Testis (tissue), 3 donors: Measurements from ENCODE around the gene DNAH5. TPM values are rescaled to one million over a fixed set of nuclear protein-coding genes. Genes with fewer than 3 reads are reported as not detected.
A peak's percentile ranks its signal among the peaks of the same experiment; 100 is the strongest.

Experiments used
- DNase-seq: peaks from one replicate; pipeline ENCODE4 v3.0.0-alpha.2; 2019
- H3K27ac ChIP-seq, 2 donors: fragments of 200-600 bp; sonication (generic); one replicate each; pipeline ENCODE4 v1.5.1; 2019
- H3K27me3 ChIP-seq: fragments of 200-600 bp; sonication (generic); one replicate; pipeline ENCODE4 v1.5.1; 2019
- H3K36me3 ChIP-seq: fragments of 200-600 bp; sonication (generic); one replicate; pipeline ENCODE4 v1.5.1; 2017; ENCODE audit warnings: low read depth; ENCODE audit errors: missing control alignments
- H3K4me1 ChIP-seq: fragments of 200-600 bp; sonication (generic); one replicate; pipeline ENCODE4 v1.5.1; 2019
- H3K4me3 ChIP-seq, 2 donors: fragments of 200-600 bp; sonication (generic); one replicate each; pipeline ENCODE4 v1.5.1; 2017 to 2019
- H3K9me3 ChIP-seq: fragments of 200-600 bp; sonication (generic); one replicate; pipeline ENCODE4 v1.5.1; 2017
- POLR2A ChIP-seq: fragments of 450-650 bp; IDR thresholded peaks from one replicate; pipeline ENCODE4 v1.6.1; 2017; ENCODE audit warnings: antibody characterized with exemption, mild to moderate bottlenecking, moderate library complexity
- WGBS, 2 donors: methylation state at CpG; one replicate each; pipeline ENCODE4 v1.1.5; 2018; 5-methylcytosine and 5-hydroxymethylcytosine counted together
- intact Hi-C: fragments of 100-400 bp; cut with DNase I; formaldehyde crosslinking; loops from one replicate; pipeline ENCODE4 v1.15.1; 2023; ENCODE audit warnings: low total_unique reads
- polyA plus RNA-seq: library from polyadenylated mRNA; stranded (reverse); fragments of 350-450 nt; fragmentation: Illumina TruSeq; extraction: RNeasy Lipid Tissue Mini Kit (QIAGEN cat#74804); gene quantifications from one replicate; pipeline ENCODE4 v1.2.3, GENCODE V29; 2014; ENCODE audit warnings: low read depth, low replicate concordance; ENCODE audit not compliant: insufficient read depth
- total RNA-seq, 2 donors: library from RNA; depleted of rRNA; stranded (reverse); fragments of >200 nt; gene quantifications; one replicate each; pipeline ENCODE4 v1.2.3, GENCODE V29; 2016
- TF ChIP-seq, protein P1 (sequence below), 3 experiments: fragments of 450-650 bp in 2 of 3; fragments of 200-600 bp in 1 of 3; sonication (generic) in 1 of 3; IDR thresholded peaks; one replicate each; pipeline ENCODE4 v1.5.1; 2016 to 2019; ENCODE audit warnings: antibody characterized with exemption in 3 of 3, mild to moderate bottlenecking in 2 of 3, moderate library complexity in 1 of 3

The DNAH5 gene
- total and polyA plus RNA-seq, 3 donors from 2014 or later, result 1.1 to 5.9 (median 5.1) TPM

GRCh38 chr5:13972029-13972428, 27.5 kb upstream of the DNAH5 start:
- H3K27ac ChIP-seq, result no peak overlapping the region
- WGBS, 2 donors, result 69 to 70% methylated on average over 7 of the region's 7 CpGs
- no peaks in the 10 kb centered on the region for H3K27me3 ChIP-seq
- TF ChIP-seq, protein P1, sequence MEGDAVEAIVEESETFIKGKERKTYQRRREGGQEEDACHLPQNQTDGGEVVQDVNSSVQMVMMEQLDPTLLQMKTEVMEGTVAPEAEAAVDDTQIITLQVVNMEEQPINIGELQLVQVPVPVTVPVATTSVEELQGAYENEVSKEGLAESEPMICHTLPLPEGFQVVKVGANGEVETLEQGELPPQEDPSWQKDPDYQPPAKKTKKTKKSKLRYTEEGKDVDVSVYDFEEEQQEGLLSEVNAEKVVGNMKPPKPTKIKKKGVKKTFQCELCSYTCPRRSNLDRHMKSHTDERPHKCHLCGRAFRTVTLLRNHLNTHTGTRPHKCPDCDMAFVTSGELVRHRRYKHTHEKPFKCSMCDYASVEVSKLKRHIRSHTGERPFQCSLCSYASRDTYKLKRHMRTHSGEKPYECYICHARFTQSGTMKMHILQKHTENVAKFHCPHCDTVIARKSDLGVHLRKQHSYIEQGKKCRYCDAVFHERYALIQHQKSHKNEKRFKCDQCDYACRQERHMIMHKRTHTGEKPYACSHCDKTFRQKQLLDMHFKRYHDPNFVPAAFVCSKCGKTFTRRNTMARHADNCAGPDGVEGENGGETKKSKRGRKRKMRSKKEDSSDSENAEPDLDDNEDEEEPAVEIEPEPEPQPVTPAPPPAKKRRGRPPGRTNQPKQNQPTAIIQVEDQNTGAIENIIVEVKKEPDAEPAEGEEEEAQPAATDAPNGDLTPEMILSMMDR (IDR thresholded peaks at IDR 0.05), result no peak
- no peak for TF ChIP-seq POLR2A
- H3K36me3 ChIP-seq, result no peaks in the 10 kb centered on the region
- no peak overlapping the region for H3K4me3 ChIP-seq
- no peaks in the 10 kb centered on the region for H3K9me3 ChIP-seq
- no peak for DNase-seq
- H3K4me1 ChIP-seq, result no peaks in the 10 kb centered on the region
- intact Hi-C loops, result no loop called here

DNA sequence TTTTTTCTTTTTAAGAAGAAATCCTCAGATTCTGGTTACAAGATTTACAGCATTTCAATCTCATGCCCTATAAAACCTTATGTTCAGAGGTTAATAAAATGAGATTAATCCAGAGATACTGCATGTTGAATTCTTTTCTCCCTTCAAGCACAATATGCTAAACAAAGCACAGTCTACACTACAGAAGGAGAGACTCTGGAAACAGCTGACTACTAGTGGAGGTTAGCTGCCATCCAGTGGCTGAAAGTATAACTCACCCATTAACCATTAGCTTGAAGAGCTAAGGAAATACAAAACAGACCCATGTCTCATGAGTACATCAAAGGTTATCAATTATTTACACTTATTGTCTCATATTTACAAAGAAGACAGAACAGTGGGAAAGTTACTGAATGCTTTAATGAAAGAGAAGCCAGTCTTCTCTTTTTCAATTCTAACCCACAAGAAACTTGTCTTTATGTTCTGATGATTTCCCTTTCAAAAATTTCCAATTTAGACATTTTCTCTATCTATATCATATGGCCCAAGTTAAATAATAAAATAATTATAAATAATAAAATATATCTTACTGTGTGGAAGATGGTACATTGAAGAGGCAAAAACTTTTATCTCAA, 12.7 kb upstream of the DNAH5 start:
- intact Hi-C loops, result no loop called here
- Histone ChIP-seq H3K36me3 (no peaks in the 10 kb centered on the region), H3K9me3 (no peaks in the 10 kb centered on the region), H3K4me3 (no peak overlapping the region), H3K27me3 (no peaks in the 10 kb centered on the region), H3K4me1 (no peaks in the 10 kb centered on the region), H3K27ac (no peak overlapping the region)
- DNase-seq, result peak; percentile 37
- TF ChIP-seq, protein P1 (IDR thresholded peaks at IDR 0.05), result peak in 2 of 3 experiments; percentile 23 to 41
- no peak for TF ChIP-seq POLR2A

- no peaks in the 10 kb centered on the region for H3K9me3 ChIP-seq
- H3K27ac ChIP-seq, result no peak overlapping the region
- no peaks in the 10 kb centered on the region for H3K36me3 ChIP-seq
- no peak for DNase-seq
- intact Hi-C loops, result no loop called here
- no peak for TF ChIP-seq POLR2A
- TF ChIP-seq, protein P1 (IDR thresholded peaks at IDR 0.05), result no peak
- H3K4me3 ChIP-seq, result no peak overlapping the region
- WGBS, 2 donors, result 84 to 88% methylated on average over 3 of the region's 3 CpGs
- no peaks in the 10 kb centered on the region for H3K27me3 ChIP-seq
- H3K4me1 ChIP-seq, result no peaks in the 10 kb centered on the region
Observed at GRCh38 chr5:13956471-13956870, 12.0 kb upstream of the DNAH5 start.

- intact Hi-C loops, result no loop called here
- Histone ChIP-seq H3K4me1 (no peaks in the 10 kb centered on the region), H3K27ac (no peak overlapping the region), H3K27me3 (no peaks in the 10 kb centered on the region), H3K9me3 (no peaks in the 10 kb centered on the region), H3K36me3 (no peaks in the 10 kb centered on the region), H3K4me3 (no peak overlapping the region)
- no peak for DNase-seq
- WGBS, 2 donors, result 82% methylated on average over 5 of the region's 5 CpGs
- TF ChIP-seq, protein P1 (IDR thresholded peaks at IDR 0.05), result no peak
- no peak for TF ChIP-seq POLR2A
Observed at GRCh38 chr5:13955896-13956295, 11.4 kb upstream of the DNAH5 start.

- no peak for DNase-seq
- WGBS, 2 donors, result 88 to 92% methylated on average over 8 to 10 of the region's 10 CpGs
- H3K9me3 ChIP-seq, result no peaks in the 10 kb centered on the region
- no peak overlapping the region for H3K27ac ChIP-seq
- no peaks in the 10 kb centered on the region for H3K4me1 ChIP-seq
- no peak for TF ChIP-seq POLR2A
- TF ChIP-seq, protein P1 (IDR thresholded peaks at IDR 0.05), result no peak
- intact Hi-C loops, result no loop called here
- H3K36me3 ChIP-seq, result no peaks in the 10 kb centered on the region
- H3K27me3 ChIP-seq, result no peaks in the 10 kb centered on the region
- no peak overlapping the region for H3K4me3 ChIP-seq
Observed at GRCh38 chr5:13946111-13946510, 1.6 kb upstream of the DNAH5 start.
